Aorta (tissue), 5 donors: Measurements from ENCODE around the gene KRTAP8-1. TPM values are rescaled to one million over a fixed set of nuclear protein-coding genes. Genes with fewer than 3 reads are reported as not detected.

Experiments
- ATAC-seq: fragments of 200-7000 bp; cut with Tn5 transposase; one replicate; pipeline ENCODE4 v1.9.1; 2022; ENCODE audit warnings: moderate library complexity; ENCODE audit not compliant: low FRiP score
- DNase-seq, 2 donors: peaks; one replicate each; pipeline ENCODE4 v3.0.0-alpha.2; 2020
- H3K27ac ChIP-seq, 2 donors: one replicate each; pipeline ENCODE4 v1.5.1; 2013; ENCODE audit warnings: low read length in 2 of 2, mild to moderate bottlenecking in 2 of 2, moderate library complexity in 2 of 2, control low read depth in 1 of 2, inconsistent platforms in 1 of 2, low read depth in 1 of 2
- H3K27me3 ChIP-seq, 2 donors: one replicate each; pipeline ENCODE4 v1.6.1; 2013; ENCODE audit warnings: control low read depth in 1 of 2, low read length in 1 of 2, mild to moderate bottlenecking in 1 of 2, moderate library complexity in 1 of 2; ENCODE audit not compliant: insufficient read depth in 2 of 2, control insufficient read depth in 1 of 2
- H3K36me3 ChIP-seq, 2 donors: one replicate each; pipeline ENCODE4 v1.6.1; 2013; ENCODE audit warnings: control low read depth in 1 of 2, low read length in 1 of 2, mild to moderate bottlenecking in 1 of 2; ENCODE audit not compliant: insufficient read depth in 2 of 2, control insufficient read depth in 1 of 2
- H3K4me1 ChIP-seq, 2 donors: one replicate each; pipeline ENCODE4 v1.6.1; 2013; ENCODE audit warnings: low read length in 2 of 2, control low read depth in 1 of 2, mild to moderate bottlenecking in 1 of 2, moderate library complexity in 1 of 2; ENCODE audit not compliant: insufficient read depth in 2 of 2, control insufficient read depth in 1 of 2
- H3K4me3 ChIP-seq, 2 donors: one replicate each; pipeline ENCODE4 v1.5.1; 2013; ENCODE audit warnings: low read length in 2 of 2, control low read depth in 1 of 2, mild to moderate bottlenecking in 1 of 2
- H3K9me3 ChIP-seq: one replicate; pipeline ENCODE4 v1.6.1; 2013; ENCODE audit warnings: mild to moderate bottlenecking, low read length; ENCODE audit not compliant: control insufficient read depth
- WGBS, 2 donors: extraction: QIAGEN DNeasy Blood & Tissue Kit; methylation state at CpG; one replicate each; pipeline ENCODE4 v1.1.7; 2013; 5-methylcytosine and 5-hydroxymethylcytosine counted together
- intact Hi-C, 2 donors: fragments of 100-400 bp; cut with DNase I; formaldehyde crosslinking; loops; one replicate each; pipeline versions ENCODE4 v1.14.2 to v1.15.0; 2022
- long read RNA-seq, 2 donors: library from polyadenylated mRNA; unstranded; transcript quantifications; one replicate each; pipeline ENCODE4 v2.0.0, GENCODE V29; 2020 to 2021
- polyA plus RNA-seq, 2 donors: library from polyadenylated mRNA; stranded (reverse); fragments of 200-250 nt; gene quantifications; one replicate each; pipeline ENCODE4 v1.2.3, GENCODE V29; 2013
- total RNA-seq, 2 donors: library from RNA; stranded (reverse); fragmentation: NEBNext Ultra II Directional; extraction: Animal tissue kit (Norgen Biotek cat#: 25700); gene quantifications; one replicate each; pipeline ENCODE4 v1.2.1, GENCODE V29; 2021
- donor health status: healthy with polysubstance abuse.
- donor health status: Bipolar disorder and iron deficiency.
- donor health status: DM: no; HTN: no; CAD: no.
- donor health status: DM: no; HTN: no; CAD: no.
- donor health status: DM: yes; HTN: yes; CAD: no.

The KRTAP8-1 gene
- total RNA-seq (not detected), polyA plus RNA-seq (not detected)
- long read RNA-seq, donor 1, result 0 reads
- long read RNA-seq, donor 2, result 0 reads

- intact Hi-C loops, result no loop called here
- Histone ChIP-seq H3K36me3 (no peaks in the 10 kb centered on the region), H3K27me3 (no peaks in the 10 kb centered on the region), H3K9me3 (no peaks in the 10 kb centered on the region), H3K4me1 (no peaks in the 10 kb centered on the region), H3K27ac (no peak within 1 kb of the TSS), H3K4me3 (no peak within 1 kb of the TSS)
- ATAC-seq (no peak), DNase-seq (no peak)
- WGBS, 2 donors, result 91 to 95% methylated on average over 5 of the region's 5 CpGs
These were observed at the start of gene KRTAP8-1 for GRCh38 chr21:30813174-30813573. KRTAP8-1 (minus strand) TSS chr21:30813274; CDS start chr21:30813220, 54 bp downstream.

- H3K4me1 ChIP-seq, result no peaks in the 10 kb centered on the region
- intact Hi-C loops, result no loop called here
- H3K36me3 ChIP-seq, result no peaks in the 10 kb centered on the region
- H3K27ac ChIP-seq, result no peak overlapping the region
- H3K27me3 ChIP-seq, result no peaks in the 10 kb centered on the region
- DNase-seq (no peak), ATAC-seq (no peak)
- H3K9me3 ChIP-seq, result peaks cover 2% of the 10 kb centered on the region
- 79 to 85% methylated on average over 9 of the region's 9 CpGs for WGBS, 2 donors
- no peak overlapping the region for H3K4me3 ChIP-seq
These were observed 34.8 kb upstream of the KRTAP8-1 start for GRCh38 chr21:30847627-30848500.

- Histone ChIP-seq H3K4me1 (no peaks in the 10 kb centered on the region), H3K27me3 (no peaks in the 10 kb centered on the region), H3K9me3 (no peaks in the 10 kb centered on the region), H3K36me3 (no peaks in the 10 kb centered on the region), H3K4me3 (no peak overlapping the region), H3K27ac (no peak overlapping the region)
- intact Hi-C loops, result no loop called here
- no peak for ATAC-seq
- no peak for DNase-seq
These were observed 29.9 kb upstream of the KRTAP8-1 start for GRCh38 chr21:30842990-30843389.

GRCh38 chr21:30839304-30839703 lies 26.2 kb upstream of the KRTAP8-1 start:
- H3K4me3 ChIP-seq, result no peak overlapping the region
- H3K27ac ChIP-seq, result no peak overlapping the region
- DNase-seq (no peak), ATAC-seq (no peak)
- 50 to 59% methylated on average over 5 of the region's 5 CpGs for WGBS, 2 donors
- H3K27me3 ChIP-seq, result no peaks in the 10 kb centered on the region
- H3K4me1 ChIP-seq, result no peaks in the 10 kb centered on the region
- intact Hi-C loops, result loop anchor here in 1 of 2 donors (10.0 kb wide), 1 partner anchor 55 kb away; no protein-coding TSS in a partner anchor
- peaks cover 3% of the 10 kb centered on the region for H3K9me3 ChIP-seq
- no peaks in the 10 kb centered on the region for H3K36me3 ChIP-seq

DNA sequence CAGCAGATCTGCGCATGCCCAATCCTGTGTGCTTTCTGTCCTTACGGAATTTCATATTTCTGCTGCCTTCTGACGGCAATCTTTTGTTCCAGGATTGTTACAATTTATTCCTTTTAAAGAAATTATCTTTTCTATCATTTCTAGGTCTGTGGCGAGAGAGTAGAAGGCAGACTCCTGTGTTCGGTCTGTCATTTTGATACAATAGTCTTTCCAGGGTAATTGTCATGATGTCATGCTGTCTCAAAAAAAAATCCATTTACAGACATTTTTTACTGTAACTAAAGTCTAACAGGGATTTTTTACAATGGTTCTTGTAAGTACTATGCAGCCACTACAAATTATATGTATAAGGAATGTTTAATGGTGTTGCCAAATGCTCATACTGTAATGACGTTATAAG lies 25.5 kb upstream of the KRTAP8-1 start:
- WGBS, 2 donors, result 85 to 87% methylated on average over 6 of the region's 6 CpGs
- H3K9me3 ChIP-seq, result peaks cover 4% of the 10 kb centered on the region
- intact Hi-C loops, result loop anchor here in 1 of 2 donors (10.0 kb wide), 1 partner anchor 56 kb away; no protein-coding TSS in a partner anchor
- no peaks in the 10 kb centered on the region for H3K36me3 ChIP-seq
- DNase-seq (no peak), ATAC-seq (no peak)
- no peaks in the 10 kb centered on the region for H3K4me1 ChIP-seq
- H3K4me3 ChIP-seq, result no peak overlapping the region
- H3K27ac ChIP-seq, result no peak overlapping the region
- H3K27me3 ChIP-seq, result no peaks in the 10 kb centered on the region

- no peak for DNase-seq
- H3K4me3 ChIP-seq, result no peak overlapping the region
- H3K27me3 ChIP-seq, result no peaks in the 10 kb centered on the region
- no peak overlapping the region for H3K27ac ChIP-seq
- intact Hi-C loops, result loop anchor here in 1 of 2 donors (10.0 kb wide), 1 partner anchor 64 kb away; no protein-coding TSS in a partner anchor
- no peak for ATAC-seq
- no peaks in the 10 kb centered on the region for H3K4me1 ChIP-seq
- 43 to 53% methylated on average over 6 of the region's 6 CpGs for WGBS, 2 donors
- H3K9me3 ChIP-seq, result peaks cover 3% of the 10 kb centered on the region
- H3K36me3 ChIP-seq, result no peaks in the 10 kb centered on the region
These were observed 18.2 kb upstream of the KRTAP8-1 start for GRCh38 chr21:30831194-30831765.

DNA sequence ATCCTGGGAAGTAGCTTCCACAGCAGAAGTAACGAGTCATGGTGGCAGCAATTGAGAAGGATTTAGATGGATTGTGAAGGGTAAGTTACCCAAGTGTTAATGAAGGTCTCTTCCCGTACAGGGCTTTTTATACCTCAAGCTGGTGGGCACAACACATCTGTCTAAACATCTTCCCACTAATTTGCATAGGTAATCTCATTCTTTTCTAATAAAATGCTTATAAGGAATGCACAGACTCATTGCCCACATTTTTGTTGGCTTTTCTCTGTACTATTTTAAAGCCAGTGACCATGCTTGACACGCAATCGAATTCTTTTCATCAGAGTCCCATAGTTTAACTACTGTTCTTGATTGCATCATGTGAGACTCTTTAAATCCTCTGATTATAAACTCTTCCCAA lies 16.6 kb upstream of the KRTAP8-1 start, which contains the start of gene KRTAP7-1:
Gene KRTAP7-1 (minus strand): TSS at position 101 of the 400 bp plus-strand sequence. CDS start 61 bp downstream, at position 40.
- Histone ChIP-seq H3K27me3 (no peaks in the 10 kb centered on the region), H3K36me3 (no peaks in the 10 kb centered on the region), H3K4me3 (no peak within 1 kb of the TSS), H3K27ac (no peak within 1 kb of the TSS), H3K9me3 (peaks cover 3% of the 10 kb centered on the region), H3K4me1 (no peaks in the 10 kb centered on the region)
- ATAC-seq (no peak), DNase-seq (no peak)
- WGBS, 2 donors, result 72 to 80% methylated on average over 4 of the region's 4 CpGs
- intact Hi-C loops, result loop anchor here in 1 of 2 donors (10.0 kb wide), 1 partner anchor 65 kb away; no protein-coding TSS in a partner anchor

GRCh38 chr21:30818837-30819610 lies 6.0 kb upstream of the KRTAP8-1 start:
- Histone ChIP-seq H3K27me3 (no peaks in the 10 kb centered on the region), H3K27ac (no peak overlapping the region), H3K4me3 (no peak overlapping the region), H3K4me1 (no peaks in the 10 kb centered on the region), H3K9me3 (no peaks in the 10 kb centered on the region), H3K36me3 (no peaks in the 10 kb centered on the region)
- WGBS, 2 donors, result 67 to 69% methylated on average over 7 of the region's 7 CpGs
- DNase-seq (no peak), ATAC-seq (no peak)
- intact Hi-C loops, result no loop called here
